ENCODE data around the gene TMED7.
"Not testable (repeated sequence)": the region's sequence is repeated elsewhere in the genome, so short reads cannot be mapped to it uniquely, and the experiment has no call there.

Gene TMED7

GRCh38 chr5:115648056-115648455 is 22.2 kb upstream of the TMED7 start:
- no peak for FAIRE-seq
- TF ChIP-seq TAF1 (IDR thresholded peaks at IDR 0.05; ENCODE audit: borderline replicate concordance, low read depth, low read length) (no peak), POLR2A (IDR thresholded peaks at IDR 0.05; ENCODE audit: low read depth, low read length) (no peak), POLR2AphosphoS5 (IDR thresholded peaks at IDR 0.05; ENCODE audit: low read depth, low read length) (no peak)
- DNase-seq (ENCODE audit: insufficient read length) = no peak

- FAIRE-seq; DNase-seq (ENCODE audit: insufficient read length): not testable (repeated sequence)
Measured at GRCh38 chr5:115645386-115645785, 19.6 kb upstream of the TMED7 start.

- TF ChIP-seq POLR2AphosphoS5 (IDR thresholded peaks at IDR 0.05; ENCODE audit: low read depth, low read length) (no peak), POLR2A (IDR thresholded peaks at IDR 0.05; ENCODE audit: low read depth, low read length) (no peak), TAF1 (IDR thresholded peaks at IDR 0.05; ENCODE audit: borderline replicate concordance, low read depth, low read length) (no peak)
- no peak for FAIRE-seq
- DNase-seq (ENCODE audit: insufficient read length) = no peak
Measured at GRCh38 chr5:115644046-115644445, 18.2 kb upstream of the TMED7 start.

GRCh38 chr5:115641948-115642347 is 16.1 kb upstream of the TMED7 start:
- FAIRE-seq (no peak), DNase-seq (ENCODE audit: insufficient read length) (no peak)
- TF ChIP-seq POLR2A (IDR thresholded peaks at IDR 0.05; ENCODE audit: low read depth, low read length) (no peak), POLR2AphosphoS5 (IDR thresholded peaks at IDR 0.05; ENCODE audit: low read depth, low read length) (no peak), TAF1 (IDR thresholded peaks at IDR 0.05; ENCODE audit: borderline replicate concordance, low read depth, low read length) (no peak)

GRCh38 chr5:115640274-115640673 is 14.4 kb upstream of the TMED7 start:
- TF ChIP-seq POLR2AphosphoS5 (IDR thresholded peaks at IDR 0.05; ENCODE audit: low read depth, low read length) (no peak), POLR2A (IDR thresholded peaks at IDR 0.05; ENCODE audit: low read depth, low read length) (no peak), TAF1 (IDR thresholded peaks at IDR 0.05; ENCODE audit: borderline replicate concordance, low read depth, low read length) (no peak)
- no peak for DNase-seq (ENCODE audit: insufficient read length)
- FAIRE-seq = no peak

GRCh38 chr5:115639377-115639776 is 13.5 kb upstream of the TMED7 start:
- FAIRE-seq (no peak), DNase-seq (ENCODE audit: insufficient read length) (no peak)
- TF ChIP-seq TAF1 (IDR thresholded peaks at IDR 0.05; ENCODE audit: borderline replicate concordance, low read depth, low read length) (no peak), POLR2A (IDR thresholded peaks at IDR 0.05; ENCODE audit: low read depth, low read length) (no peak), POLR2AphosphoS5 (IDR thresholded peaks at IDR 0.05; ENCODE audit: low read depth, low read length) (no peak)

GRCh38 chr5:115637507-115637906 is 11.7 kb upstream of the TMED7 start:
- TF ChIP-seq POLR2A (IDR thresholded peaks at IDR 0.05; ENCODE audit: low read depth, low read length) (no peak), POLR2AphosphoS5 (IDR thresholded peaks at IDR 0.05; ENCODE audit: low read depth, low read length) (no peak), TAF1 (IDR thresholded peaks at IDR 0.05; ENCODE audit: borderline replicate concordance, low read depth, low read length) (no peak)
- FAIRE-seq (no peak), DNase-seq (ENCODE audit: insufficient read length) (no peak)

- FAIRE-seq (no peak), DNase-seq (ENCODE audit: insufficient read length) (no peak)
- TF ChIP-seq POLR2AphosphoS5 (IDR thresholded peaks at IDR 0.05; ENCODE audit: low read depth, low read length) (no peak), POLR2A (IDR thresholded peaks at IDR 0.05; ENCODE audit: low read depth, low read length) (no peak), TAF1 (IDR thresholded peaks at IDR 0.05; ENCODE audit: borderline replicate concordance, low read depth, low read length) (no peak)
Measured at GRCh38 chr5:115636008-115636407, 10.2 kb upstream of the TMED7 start.

GRCh38 chr5:115634343-115635132 is 8.7 kb upstream of the TMED7 start:
- FAIRE-seq (peak; percentile 97), DNase-seq (ENCODE audit: insufficient read length) (peak; percentile 38)

GRCh38 chr5:115629903-115630302 is 4.1 kb upstream of the TMED7 start:
- no peak for TF ChIP-seq POLR2A (IDR thresholded peaks at IDR 0.05; ENCODE audit: low read depth, low read length)
- no peak for TF ChIP-seq POLR2AphosphoS5 (IDR thresholded peaks at IDR 0.05; ENCODE audit: low read depth, low read length)
- TF ChIP-seq TAF1 (IDR thresholded peaks at IDR 0.05; ENCODE audit: borderline replicate concordance, low read depth, low read length) = no peak
- FAIRE-seq (no peak), DNase-seq (ENCODE audit: insufficient read length) (no peak)

More at GRCh38 chr5:115634343-115635132, 8.7 kb upstream of the TMED7 start:
- TF ChIP-seq POLR2A (IDR thresholded peaks at IDR 0.05; ENCODE audit: low read depth, low read length) (no peak), POLR2AphosphoS5 (IDR thresholded peaks at IDR 0.05; ENCODE audit: low read depth, low read length) (no peak), TAF1 (IDR thresholded peaks at IDR 0.05; ENCODE audit: borderline replicate concordance, low read depth, low read length) (no peak)

- DNase-seq (ENCODE audit: insufficient read length) (no peak), FAIRE-seq (no peak)
- no peak for TF ChIP-seq TAF1 (IDR thresholded peaks at IDR 0.05; ENCODE audit: borderline replicate concordance, low read depth, low read length)
- no peak for TF ChIP-seq POLR2A (IDR thresholded peaks at IDR 0.05; ENCODE audit: low read depth, low read length)
- no peak for TF ChIP-seq POLR2AphosphoS5 (IDR thresholded peaks at IDR 0.05; ENCODE audit: low read depth, low read length)
Measured at GRCh38 chr5:115627295-115627865, 1.5 kb upstream of the TMED7 start.

GRCh38 chr5:115626445-115626823 is 598 bp upstream of the TMED7 start:
- no peak for DNase-seq (ENCODE audit: insufficient read length)
- TF ChIP-seq POLR2A (IDR thresholded peaks at IDR 0.05; ENCODE audit: low read depth, low read length) = no peak
- no peak for TF ChIP-seq TAF1 (IDR thresholded peaks at IDR 0.05; ENCODE audit: borderline replicate concordance, low read depth, low read length)
- TF ChIP-seq POLR2AphosphoS5 (IDR thresholded peaks at IDR 0.05; ENCODE audit: low read depth, low read length) = no peak
- FAIRE-seq = no peak
